A549 (cell line): ENCODE data around the gene DSG2. TPM values are rescaled to one million over a fixed set of nuclear protein-coding genes. Genes with fewer than 3 reads are reported as not detected.

Source experiments
- ATAC-seq, 2 experiments: fragments of 200-7000 bp in 1 of 2; fragments of >200 bp in 1 of 2; cut with Nextera tagmentation in 1 of 2; cut with Tn5 transposase in 1 of 2; 3 replicates each; pipeline versions ENCODE4 v1.8.0 to v1.9.1; 2018 to 2020; ENCODE audit warnings: mild to moderate bottlenecking in 1 of 2, moderate library complexity in 1 of 2
- CTCF ChIA-PET: fragments of 300-600 bp; sonication (Branson Sonifier 250); formaldehyde crosslinking; extraction: SDS; loops from one replicate; lab custom pipeline; 2021; ENCODE audit warnings: antibody characterized with exemption, inconsistent platforms; lab: Yijun Ruan, JAX
- POLR2A ChIA-PET: fragments of 350-600 bp; formaldehyde crosslinking; extraction: SDS; loops from one replicate; lab custom pipeline; 2021; ENCODE audit warnings: antibody characterized with exemption, inconsistent platforms; lab: Yijun Ruan, JAX
- DNase-seq, 2 experiments: peaks; one replicate each; pipeline versions ENCODE4 v3.0.0 to v3.0.0-alpha.2; 2011 to 2016; ENCODE audit warnings: low read depth in 1 of 2, low spot score in 1 of 2
- FAIRE-seq: peaks from 2 replicates; lab custom pipeline; 2011; peaks lifted over from hg19 to GRCh38; lab: Jason Lieb, UNC
- H3K27ac ChIP-seq, 2 experiments: fragments of >200 bp; sonication (Bioruptor Twin); formaldehyde crosslinking; 3 replicates each; pipeline ENCODE4 v1.5.1; 2016 to 2017
- H3K4me1 ChIP-seq: fragments of >200 bp; sonication (Bioruptor Twin); formaldehyde crosslinking; 3 replicates; pipeline ENCODE4 v1.6.1; 2016
- H3K4me2 ChIP-seq: fragments of >200 bp; sonication (Bioruptor Twin); formaldehyde crosslinking; 3 replicates; pipeline ENCODE4 v1.6.1; 2016
- H3K4me3 ChIP-seq: fragments of >200 bp; sonication (Bioruptor Twin); formaldehyde crosslinking; 3 replicates; pipeline ENCODE4 v1.5.1; 2016
- H3K9me3 ChIP-seq: fragments of >200 bp; sonication (Bioruptor Twin); formaldehyde crosslinking; 3 replicates; pipeline ENCODE4 v1.6.1; 2016
- ATOH8 ChIP-seq: fragments of 250-450 bp; sonication (Bioruptor Pico); IDR thresholded peaks from 2 replicates; pipeline ENCODE4 v1.5.0; 2020; ENCODE audit warnings: low read depth, mild to moderate bottlenecking, moderate library complexity
- BCL3 ChIP-seq: fragments of >200 bp; sonication (Bioruptor Twin); formaldehyde crosslinking; IDR thresholded peaks from 3 replicates; pipeline ENCODE4 v1.6.1; 2016
- CBX8 ChIP-seq: fragments of 200-600 bp; sonication (generic); IDR thresholded peaks from 2 replicates; pipeline ENCODE4 v1.6.1; 2016
- CEBPB ChIP-seq, 2 experiments: fragments of >200 bp in 1 of 2; sonication (Bioruptor Twin) in 1 of 2; formaldehyde crosslinking in 1 of 2; IDR thresholded peaks; 2 replicates each; pipeline ENCODE4 v1.6.1; 2012 to 2016
- CHD2 ChIP-seq: fragments of 150-350 bp; IDR thresholded peaks from 2 replicates; pipeline ENCODE4 v1.6.1; 2014; ENCODE audit warnings: low read length; ENCODE audit not compliant: partially characterized antibody
- CHD4 ChIP-seq: fragments of 200-600 bp; sonication (generic); IDR thresholded peaks from 2 replicates; pipeline ENCODE4 v1.6.1; 2016; ENCODE audit warnings: antibody characterized with exemption, mild to moderate bottlenecking, borderline replicate concordance
- ESRRA ChIP-seq: fragments of 150-350 bp; IDR thresholded peaks from 2 replicates; pipeline ENCODE4 v1.6.1; 2014; ENCODE audit warnings: mild to moderate bottlenecking, low read length, borderline replicate concordance
- FOSL2 ChIP-seq, 2 experiments: fragments of 450-650 bp in 1 of 2; fragments of >200 bp in 1 of 2; sonication (Bioruptor Twin) in 1 of 2; formaldehyde crosslinking; IDR thresholded peaks; 2 replicates each; pipeline versions ENCODE4 v1.5.0 to v1.6.1; 2016 to 2020; ENCODE audit warnings: mild to moderate bottlenecking in 1 of 2, moderate library complexity in 1 of 2
- GATA3 ChIP-seq: IDR thresholded peaks from 2 replicates; pipeline ENCODE4 v1.6.1; 2012; ENCODE audit warnings: borderline replicate concordance
- HDAC2 ChIP-seq: fragments of 200-600 bp; sonication (generic); IDR thresholded peaks from 2 replicates; pipeline ENCODE4 v1.6.1; 2016
- HEYL ChIP-seq: fragments of 250-450 bp; sonication (Bioruptor Pico); IDR thresholded peaks from 2 replicates; pipeline ENCODE4 v1.8.0; 2021; ENCODE audit warnings: mild to moderate bottlenecking, moderate library complexity
- HMGXB4 ChIP-seq: fragments of 250-450 bp; sonication (Bioruptor Pico); IDR thresholded peaks from 2 replicates; pipeline ENCODE4 v1.5.0; 2021; ENCODE audit warnings: mild to moderate bottlenecking, moderate library complexity, borderline replicate concordance
- HOXA7 ChIP-seq: fragments of 250-450 bp; sonication (Bioruptor Pico); IDR thresholded peaks from 2 replicates; pipeline ENCODE4 v1.5.0; 2020; ENCODE audit warnings: mild to moderate bottlenecking, moderate library complexity
- HOXB13 ChIP-seq: fragments of 250-450 bp; sonication (Bioruptor Pico); IDR thresholded peaks from 2 replicates; pipeline ENCODE4 v1.5.0; 2020; ENCODE audit warnings: low read depth, mild to moderate bottlenecking, moderate library complexity
- JUN ChIP-seq, 2 experiments: fragments of >200 bp; sonication (Bioruptor Twin); formaldehyde crosslinking; IDR thresholded peaks; 2 replicates in 1 of 2; 3 replicates in 1 of 2; pipeline ENCODE4 v1.6.1; 2016 to 2017
- JUNB ChIP-seq: fragments of >200 bp; sonication (Bioruptor Twin); formaldehyde crosslinking; IDR thresholded peaks from 2 replicates; pipeline ENCODE4 v1.6.1; 2016
- KDM1A ChIP-seq: fragments of 200-600 bp; sonication (generic); IDR thresholded peaks from 2 replicates; pipeline ENCODE4 v1.6.1; 2016; ENCODE audit warnings: low read depth, mild to moderate bottlenecking
- KDM5A ChIP-seq: fragments of 200-600 bp; sonication (generic); IDR thresholded peaks from 2 replicates; pipeline ENCODE4 v1.6.1; 2016; ENCODE audit warnings: antibody characterized with exemption, mild to moderate bottlenecking
- MAZ ChIP-seq: fragments of 150-350 bp; IDR thresholded peaks from 2 replicates; pipeline ENCODE4 v1.6.1; 2014; ENCODE audit warnings: antibody characterized with exemption, low read depth, low read length, borderline replicate concordance
- NPAS2 ChIP-seq: fragments of 250-450 bp; sonication (Bioruptor Pico); IDR thresholded peaks from 2 replicates; pipeline ENCODE4 v1.8.0; 2022; ENCODE audit warnings: mild to moderate bottlenecking, moderate library complexity, borderline replicate concordance
- NR3C1 ChIP-seq: fragments of >200 bp; sonication (Bioruptor Twin); formaldehyde crosslinking; IDR thresholded peaks from 3 replicates; pipeline ENCODE4 v1.6.1; 2017
- PBX3 ChIP-seq: IDR thresholded peaks from 2 replicates; pipeline ENCODE4 v1.6.1; 2012
- PHF8 ChIP-seq: fragments of 200-600 bp; sonication (generic); IDR thresholded peaks from 2 replicates; pipeline ENCODE4 v1.6.1; 2016; ENCODE audit warnings: low read depth, mild to moderate bottlenecking, antibody characterized with exemption, moderate library complexity, borderline replicate concordance
- POLR2AphosphoS2 ChIP-seq: conservative IDR thresholded peaks from 2 replicates; pipeline ENCODE4 v1.6.1; 2012; ENCODE audit warnings: low read length, improper control_type of control experiment, inconsistent platforms
- RARB ChIP-seq: fragments of 250-450 bp; sonication (Bioruptor Pico); IDR thresholded peaks from 2 replicates; pipeline ENCODE4 v1.8.0; 2021; ENCODE audit warnings: mild to moderate bottlenecking, moderate library complexity
- REST ChIP-seq: fragments of 200-600 bp; sonication (generic); IDR thresholded peaks from 2 replicates; pipeline ENCODE4 v1.6.1; 2016; ENCODE audit warnings: antibody characterized with exemption, mild to moderate bottlenecking, moderate library complexity
- RNF2 ChIP-seq: fragments of 200-600 bp; sonication (generic); IDR thresholded peaks from 2 replicates; pipeline ENCODE4 v1.6.1; 2016; ENCODE audit warnings: low read depth, mild to moderate bottlenecking, antibody characterized with exemption, moderate library complexity, borderline replicate concordance
- SMC3 ChIP-seq: fragments of >200 bp; sonication (Bioruptor Twin); formaldehyde crosslinking; IDR thresholded peaks from 3 replicates; pipeline ENCODE4 v1.6.1; 2018; ENCODE audit warnings: inconsistent platforms
- TFCP2L1 ChIP-seq: fragments of 250-450 bp; sonication (Bioruptor Pico); IDR thresholded peaks from 2 replicates; pipeline ENCODE4 v1.5.0; 2021; ENCODE audit warnings: mild to moderate bottlenecking
- ZNF302 ChIP-seq: fragments of 250-450 bp; sonication (Bioruptor Pico); IDR thresholded peaks from 2 replicates; pipeline ENCODE4 v1.9.0; 2021; ENCODE audit warnings: inconsistent platforms, mild to moderate bottlenecking, moderate library complexity
- WGBS: methylation state at CpG from one replicate; pipeline ENCODE4 v1.1.6; 2017; ENCODE audit errors: missing lambda C conversion rate; 5-methylcytosine and 5-hydroxymethylcytosine counted together
- polyA plus RNA-seq, 4 experiments: library from polyadenylated mRNA; depleted of rRNA in 3 of 4; stranded (reverse); fragments of >200 nt; fragmentation: RNase III in 1 of 4; extraction: RNeasy Plus Mini Kit Qiagen cat#74134 plus additional on column Dnase treatment in 1 of 4; gene quantifications; 2 replicates in 3 of 4; 3 replicates in 1 of 4; pipeline ENCODE4 v1.2.3, GENCODE V29; 2011 to 2017

Gene DSG2
- polyA plus RNA-seq, 2 of the 4 experiments (the other 2 are of a cell fraction), result 40.0 to 91.7 TPM

GRCh38 chr18:31587529-31587928, 89.6 kb downstream of the DSG2 start:
- ATAC-seq (no peak), FAIRE-seq (no peak), DNase-seq (no peak)
- TF ChIP-seq REST (no peak), HDAC2 (no peak), NR3C1 (no peak), NPAS2 (CRISPR knock-in tag) (no peak), POLR2AphosphoS2 (no peak), ZNF302 (CRISPR knock-in tag) (no peak), CEBPB (IDR thresholded peaks at IDR 0.05) (no peak), MAZ (no peak), CHD2 (no peak), ESRRA (no peak), FOSL2 (IDR thresholded peaks at IDR 0.05) (no peak), FOSL2 (CRISPR knock-in tag; IDR thresholded peaks at IDR 0.05) (no peak), HMGXB4 (no peak), JUNB (no peak), HOXB13 (CRISPR knock-in tag) (no peak), HOXA7 (no peak), CHD4 (no peak), RNF2 (no peak), JUN (IDR thresholded peaks at IDR 0.05) (no peak), GATA3 (no peak)
- CTCF ChIA-PET, result interaction anchor here (1.0 kb wide), 1 partner anchor 31 kb away, joined by 3 read pairs; no protein-coding TSS in a partner anchor
- POLR2A ChIA-PET, result no interaction called here
- Histone ChIP-seq H3K9me3 (no peaks in the 10 kb centered on the region), H3K27ac (no peak overlapping the region), H3K4me1 (no peaks in the 10 kb centered on the region), H3K4me3 (no peak overlapping the region), H3K4me2 (no peak overlapping the region)
- 69% methylated on average over 4 of the region's 4 CpGs for WGBS

- no peak for FAIRE-seq
- Histone ChIP-seq H3K4me1 (no peaks in the 10 kb centered on the region), H3K9me3 (no peaks in the 10 kb centered on the region), H3K4me2 (no peak overlapping the region), H3K4me3 (no peak overlapping the region), H3K27ac (no peak overlapping the region)
- ChIA-PET POLR2A (no interaction called here), CTCF (interaction anchor here (0.7 kb wide), 1 partner anchor 136 kb away, joined by 3 read pairs; no protein-coding TSS in a partner anchor)
- TF ChIP-seq HEYL (no peak), PHF8 (no peak), NR3C1 (no peak), ESRRA (no peak), CBX8 (no peak), ATOH8 (CRISPR knock-in tag) (no peak), NPAS2 (CRISPR knock-in tag) (no peak), TFCP2L1 (no peak), PBX3 (no peak), SMC3 (no peak), KDM5A (no peak), KDM1A (no peak), RARB (CRISPR knock-in tag) (no peak), HDAC2 (no peak), MAZ (no peak), FOSL2 (IDR thresholded peaks at IDR 0.05) (no peak), FOSL2 (CRISPR knock-in tag; IDR thresholded peaks at IDR 0.05) (no peak), BCL3 (no peak)
- ATAC-seq, result no peak
- no peak for DNase-seq
- WGBS, result 87% methylated on average over 8 of the region's 8 CpGs
Observed at GRCh38 chr18:31590570-31590969, 92.6 kb downstream of the DSG2 start.
